HG02840 (cell line): Measurements from ENCODE around the gene PATJ.
"Not testable (repeated sequence)": the region's sequence is repeated elsewhere in the genome, so short reads cannot be mapped to it uniquely, and the experiment has no call there.

Source experiments
- ATAC-seq: cut with Tn5 transposase; IDR thresholded peaks from one replicate; pipeline ENCODE4 v1.9.1; 2021; ENCODE audit warnings: mild to moderate bottlenecking, moderate library complexity, moderate number of reproducible peaks; ENCODE audit not compliant: unreplicated experiment, low FRiP score

Gene PATJ

GRCh38 chr1:61746813-61747212, 4.5 kb downstream of the PATJ start:
- ATAC-seq: no peak

DNA sequence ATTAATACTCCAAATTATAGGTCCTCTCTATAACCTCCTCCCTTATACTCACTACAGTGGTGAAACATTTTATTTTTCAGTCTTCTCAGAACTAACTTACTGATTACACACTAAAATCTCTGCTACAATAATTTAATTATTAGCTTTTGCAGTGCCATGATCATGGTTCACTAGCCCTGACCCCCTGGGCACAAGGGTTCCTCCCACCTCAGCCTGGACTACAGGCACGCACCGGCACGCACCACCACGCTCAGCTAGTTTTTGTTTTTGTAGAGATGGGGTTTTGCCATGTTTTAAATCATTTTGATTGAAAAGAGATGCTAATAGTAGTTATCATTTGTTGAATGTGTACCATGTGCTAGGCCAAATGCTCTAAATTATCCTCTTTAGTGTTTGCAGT, 6.3 kb downstream of the PATJ start:
- no peak for ATAC-seq

DNA sequence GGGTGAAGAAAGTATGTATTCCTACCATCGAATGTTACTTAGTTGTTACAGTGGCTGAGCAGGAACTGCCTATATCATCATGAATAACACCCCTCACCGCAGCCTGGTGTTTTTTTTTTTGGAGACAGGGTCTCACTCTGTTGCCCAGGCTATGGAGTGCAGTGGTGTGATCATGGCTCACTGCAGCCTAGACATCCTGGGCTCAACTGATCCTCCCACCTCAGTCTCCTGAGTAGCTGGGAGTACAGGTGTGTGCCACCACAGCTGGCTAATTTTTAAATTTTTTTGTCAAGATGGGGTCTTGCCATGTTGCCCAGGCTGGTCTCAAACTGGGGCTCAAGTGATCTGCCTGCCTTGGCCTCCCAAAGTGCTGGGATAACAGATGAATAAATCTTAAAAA, 7.3 kb downstream of the PATJ start:
- ATAC-seq: no peak

GRCh38 chr1:61752921-61753389, 10.7 kb downstream of the PATJ start:
- no peak for ATAC-seq

DNA sequence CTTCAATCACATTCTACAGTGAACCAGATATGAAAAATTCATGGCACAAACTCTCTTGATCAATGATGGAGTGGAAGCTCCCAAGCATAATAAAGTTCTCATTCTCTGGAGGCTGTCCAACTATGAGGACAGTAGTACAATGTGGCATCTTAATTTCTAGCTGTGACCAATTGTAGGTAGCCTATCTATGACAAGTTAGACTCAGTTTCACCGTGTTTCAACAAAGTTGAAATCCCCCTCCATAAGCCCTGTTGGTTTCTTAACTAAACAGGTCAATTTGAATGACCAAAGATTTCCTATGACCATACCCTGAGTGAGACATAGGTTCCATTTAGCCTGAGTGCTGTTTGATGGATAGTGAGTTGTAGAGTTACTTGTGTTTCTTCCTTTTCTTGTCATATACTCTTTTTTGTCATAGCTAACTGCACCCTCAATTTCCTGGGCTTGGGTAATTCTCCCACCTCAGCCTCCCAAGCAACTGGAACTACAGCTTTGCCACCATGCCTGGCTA, 11.8 kb downstream of the PATJ start:
- ATAC-seq: no peak

DNA sequence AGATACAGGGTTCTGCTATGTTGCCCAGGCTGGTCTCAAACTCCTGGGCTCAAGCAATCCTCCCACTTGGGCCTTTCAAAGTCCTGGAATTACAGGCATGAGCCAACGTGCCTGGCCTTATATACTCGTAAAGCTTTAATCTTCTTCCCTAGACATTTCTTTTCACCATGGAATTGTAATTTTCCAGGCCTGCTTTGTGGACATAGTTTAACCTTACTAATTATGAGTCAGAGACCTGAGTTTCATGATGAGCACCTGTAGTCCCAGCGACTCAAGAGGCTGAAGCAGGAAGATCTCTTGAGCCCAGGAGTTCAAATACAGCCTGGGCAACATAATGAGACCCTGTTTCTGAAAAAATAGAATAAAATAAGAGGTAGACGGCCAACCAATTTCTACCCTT, 12.3 kb downstream of the PATJ start:
- no peak for ATAC-seq

GRCh38 chr1:61756773-61757172, 14.5 kb downstream of the PATJ start:
- ATAC-seq: no peak

- ATAC-seq: no peak
Measured at GRCh38 chr1:61757950-61758349, 15.7 kb downstream of the PATJ start.

GRCh38 chr1:61770131-61770530, 27.9 kb downstream of the PATJ start:
- no peak for ATAC-seq

DNA sequence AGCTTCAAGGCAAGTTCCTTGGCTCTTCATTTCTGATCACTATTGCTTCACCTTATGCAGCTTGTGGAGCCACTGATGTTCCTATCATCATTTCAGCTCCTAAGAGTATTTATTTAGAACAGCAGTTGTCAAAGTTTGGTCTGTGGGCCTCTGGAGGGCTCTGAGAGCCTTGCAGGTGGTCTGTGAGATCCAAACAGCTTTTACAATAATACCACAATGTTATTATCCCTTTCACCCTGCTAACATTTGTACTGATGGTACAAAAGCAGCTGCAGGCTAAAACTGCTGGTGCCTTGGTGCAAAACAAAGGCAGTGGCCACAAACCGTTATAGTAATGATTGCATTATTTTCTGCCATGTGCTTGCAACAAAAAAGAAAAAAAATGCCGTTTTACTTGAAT, 33.8 kb downstream of the PATJ start:
- no peak for ATAC-seq

GRCh38 chr1:61779231-61779630, 37.0 kb downstream of the PATJ start:
- ATAC-seq: no peak

DNA sequence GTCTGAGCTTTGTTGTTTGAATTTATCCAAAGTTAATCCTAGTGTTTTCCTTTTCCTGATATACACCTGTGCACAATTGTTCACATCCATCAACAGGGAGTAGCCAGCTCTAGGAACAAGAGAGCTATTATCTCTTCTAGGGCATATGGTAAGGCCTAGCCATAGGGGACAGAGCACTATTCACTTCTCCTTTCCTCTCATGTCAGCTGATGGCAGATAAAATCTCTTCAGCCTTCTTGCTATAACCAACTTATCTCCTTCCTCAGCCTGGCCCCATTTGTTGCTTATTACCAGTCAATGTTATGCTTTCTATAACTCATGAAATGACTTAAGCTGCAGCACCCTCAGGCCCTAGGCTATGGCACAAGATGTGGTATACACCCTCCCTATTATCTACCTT, 38.9 kb downstream of the PATJ start:
- ATAC-seq: no peak

- peak; percentile 84 for ATAC-seq
Measured at GRCh38 chr1:61782771-61783170, 40.5 kb downstream of the PATJ start.

- no peak for ATAC-seq
Measured at GRCh38 chr1:61784726-61785125, 42.4 kb downstream of the PATJ start.

DNA sequence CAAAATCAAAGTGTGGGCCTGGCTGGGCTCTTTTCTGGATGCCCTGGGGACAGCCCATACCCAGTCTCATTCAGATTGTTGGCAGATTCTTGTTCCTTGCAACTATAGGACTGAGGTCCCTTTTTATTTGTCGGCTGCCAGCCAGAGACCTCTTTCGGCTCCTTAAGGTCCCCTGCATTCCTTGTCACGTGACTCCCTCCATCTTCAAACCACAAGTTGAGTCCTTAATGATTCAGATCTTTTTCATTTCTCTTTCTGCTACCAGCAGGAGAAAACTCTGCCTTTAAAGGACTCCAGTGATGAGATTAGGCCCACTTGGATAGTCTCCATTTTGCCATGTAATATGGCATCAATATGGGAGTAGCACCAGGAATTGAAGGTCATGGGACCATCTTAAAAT, 48.6 kb downstream of the PATJ start:
- no peak for ATAC-seq

DNA sequence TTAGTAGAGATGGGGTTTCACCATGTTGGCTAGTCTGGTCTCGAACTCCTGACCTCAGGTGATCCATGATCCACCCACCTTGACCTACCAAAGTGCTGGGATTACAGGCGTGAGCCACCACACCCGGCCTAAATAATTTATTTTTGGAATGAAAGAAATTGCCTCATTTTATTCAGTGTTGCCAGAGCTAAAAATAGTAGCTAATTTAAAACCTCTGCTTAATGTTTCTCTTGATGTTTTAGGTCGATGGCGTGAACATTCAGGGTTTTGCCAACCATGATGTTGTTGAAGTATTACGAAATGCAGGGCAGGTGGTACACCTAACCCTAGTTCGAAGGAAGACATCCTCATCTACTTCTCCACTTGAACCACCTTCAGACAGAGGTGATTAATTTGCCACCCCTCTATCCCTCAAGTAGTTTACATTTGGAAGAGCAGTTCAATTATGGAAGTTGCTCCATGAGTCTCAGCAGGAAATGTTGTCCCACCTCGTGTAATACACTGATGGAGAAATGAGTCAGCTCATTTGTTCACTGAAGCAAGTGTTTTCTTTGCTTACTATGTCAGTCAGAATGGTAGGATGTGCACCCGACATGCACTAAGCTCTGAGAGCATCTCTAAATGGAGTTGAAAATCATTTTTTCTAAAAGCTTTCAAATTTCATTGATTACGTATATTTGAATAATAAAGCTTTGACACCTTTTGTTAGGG, 54.9 kb downstream of the PATJ start:
- no peak for ATAC-seq

DNA sequence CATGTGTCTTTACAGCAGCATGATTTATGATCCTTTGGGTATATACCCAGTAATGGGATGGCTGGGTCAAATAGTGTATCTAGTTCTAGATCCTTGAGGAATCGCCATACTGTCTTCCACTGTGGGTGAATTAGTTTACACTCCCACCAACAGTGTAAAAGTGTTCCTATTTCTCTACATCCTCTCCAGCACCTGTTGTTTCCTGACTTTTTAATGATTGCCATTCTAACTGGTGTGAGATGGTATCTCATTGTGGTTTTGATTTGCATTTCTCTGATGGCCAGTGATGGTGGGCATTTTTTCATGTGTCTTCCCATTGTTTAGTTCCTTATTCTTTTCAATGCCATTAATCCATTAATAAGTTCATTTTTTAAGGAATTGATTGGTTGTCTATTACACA, 58.8 kb downstream of the PATJ start:
- not testable (repeated sequence) for ATAC-seq

DNA sequence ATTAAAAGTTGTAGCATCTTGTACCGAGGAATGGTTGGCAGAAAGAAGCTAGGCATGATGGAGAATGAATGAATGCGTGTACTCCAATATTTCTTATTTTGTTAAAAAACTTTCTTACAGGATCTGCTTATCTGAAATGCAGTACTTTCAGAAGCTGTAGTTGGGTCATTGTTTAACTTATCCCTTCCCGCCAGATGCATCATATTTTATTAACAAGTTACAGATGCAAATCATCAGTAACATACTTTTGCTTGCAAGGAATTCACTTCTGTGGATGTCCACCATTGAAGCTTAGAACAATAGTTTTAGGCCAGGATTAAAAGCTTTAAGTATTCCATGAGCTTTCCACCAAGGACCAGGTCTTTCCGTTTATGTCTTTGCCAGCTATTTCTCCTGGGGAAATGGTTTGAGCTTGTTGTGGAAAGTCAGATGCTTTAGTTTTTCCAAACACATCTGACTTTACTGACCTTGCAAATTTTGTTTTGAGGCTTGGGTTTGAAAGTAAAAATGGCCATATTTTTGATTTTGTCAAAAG, 65.4 kb downstream of the PATJ start:
- ATAC-seq: no peak

DNA sequence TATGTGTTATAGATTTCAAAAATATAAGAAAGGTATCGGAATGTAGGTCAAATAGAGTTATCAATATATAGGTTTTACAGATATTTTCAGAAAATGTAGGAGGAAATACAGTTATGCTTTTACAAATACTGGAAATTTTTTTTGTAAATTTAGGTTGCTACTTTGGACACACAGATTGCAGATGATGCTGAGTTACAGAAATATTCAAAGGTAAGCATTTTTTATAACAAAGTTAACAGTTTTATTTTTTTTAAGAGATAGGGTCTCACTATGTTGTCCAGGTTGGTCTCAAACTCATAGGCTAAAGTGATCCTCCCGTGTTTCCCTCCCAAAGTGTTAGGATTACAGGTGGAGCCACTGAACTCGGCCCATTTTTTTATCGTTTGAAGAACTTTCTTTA, 66.0 kb downstream of the PATJ start:
- no peak for ATAC-seq

GRCh38 chr1:61808968-61809367, 66.7 kb downstream of the PATJ start:
- ATAC-seq: no peak

GRCh38 chr1:61812916-61813315, 70.6 kb downstream of the PATJ start:
- ATAC-seq: no peak

DNA sequence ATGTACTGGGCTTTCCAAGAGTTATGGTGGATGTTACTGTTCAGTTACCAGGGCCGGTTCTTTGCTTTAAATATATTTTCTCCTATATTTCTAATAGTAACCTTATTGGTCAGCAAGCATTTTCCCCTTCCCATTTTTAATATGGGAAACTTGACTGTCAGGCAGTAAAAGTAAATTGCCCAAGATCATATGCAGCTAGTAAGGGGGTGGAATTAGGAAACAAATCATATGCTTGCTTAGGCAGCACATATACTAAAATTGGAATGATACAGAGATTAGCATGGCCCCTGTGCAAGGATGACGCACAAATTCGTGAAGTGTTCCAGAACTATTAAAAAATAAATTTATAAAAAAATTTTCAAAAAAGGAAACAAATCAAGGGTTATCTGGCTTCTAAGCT, 73.9 kb downstream of the PATJ start:
- ATAC-seq: no peak
